Measurements from ENCODE around the gene HSPB6. TPM values are rescaled to one million over a fixed set of nuclear protein-coding genes. Genes with fewer than 3 reads are reported as not detected.

HSPB6 gene
- total RNA-seq, 1 donor from 2014 or later, result 0.37 TPM

DNA sequence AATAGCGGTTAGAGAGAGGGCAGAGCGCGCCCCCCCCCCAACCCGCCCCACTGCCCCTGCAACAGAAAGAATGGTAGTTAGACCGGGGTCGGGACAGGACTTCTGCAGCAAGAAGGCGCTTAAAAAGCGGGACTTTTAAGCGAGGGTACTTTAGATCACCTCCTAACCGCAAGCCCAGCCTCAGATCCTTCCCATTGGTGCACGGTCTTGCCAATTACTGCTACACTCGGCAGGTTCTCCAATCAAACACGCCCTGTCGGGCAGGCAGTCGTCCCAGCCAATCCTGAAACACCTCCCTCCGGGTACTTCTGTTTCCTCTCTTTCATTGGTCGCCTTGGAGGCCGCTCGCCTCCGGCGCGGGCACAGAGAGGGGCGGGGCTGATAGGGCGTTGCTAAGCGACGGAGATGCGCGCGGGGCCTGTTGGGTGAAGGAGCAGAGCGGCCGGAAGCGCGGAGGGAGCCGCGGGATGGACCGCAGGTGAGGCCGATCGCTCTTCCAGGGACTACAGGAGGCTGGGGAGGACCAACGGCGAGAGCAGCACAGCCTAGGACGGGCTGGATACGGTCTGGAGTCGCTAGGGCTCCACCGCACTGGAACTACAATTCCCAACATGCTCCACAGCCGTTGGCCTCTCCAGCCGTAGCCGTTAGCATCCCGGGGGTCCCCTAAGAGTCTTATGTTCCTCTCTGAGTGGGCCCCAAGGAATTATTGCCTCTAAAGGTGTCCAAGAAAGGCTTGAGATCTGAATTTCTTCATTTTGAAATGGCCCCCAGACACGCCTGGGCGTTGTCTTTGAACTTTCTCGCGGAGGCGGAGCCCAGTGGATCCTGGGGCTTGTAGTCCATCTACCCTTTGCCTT is 1.1 kb upstream of the HSPB6 start, which contains the start of gene PROSER3:
Gene PROSER3, plus strand, starts transcription at position 428 of the 860 bp plus-strand sequence. Its CDS starts 40 bp downstream, at position 468.
- Mint-ChIP-seq H3K27ac (ENCODE audit: unreplicated experiment) (peak within 1 kb of the TSS; percentile 90), H3K9me3 (no peaks in the 10 kb centered on the region), H3K4me1 (peaks cover 25% of the 10 kb centered on the region), H3K27me3 (ENCODE audit: low read depth) (peaks cover 2% of the 10 kb centered on the region), H3K36me3 (ENCODE audit: low read depth) (peaks cover 4% of the 10 kb centered on the region), H3K4me3 (peak within 1 kb of the TSS; percentile 97)
- TF ChIP-seq, protein P1, sequence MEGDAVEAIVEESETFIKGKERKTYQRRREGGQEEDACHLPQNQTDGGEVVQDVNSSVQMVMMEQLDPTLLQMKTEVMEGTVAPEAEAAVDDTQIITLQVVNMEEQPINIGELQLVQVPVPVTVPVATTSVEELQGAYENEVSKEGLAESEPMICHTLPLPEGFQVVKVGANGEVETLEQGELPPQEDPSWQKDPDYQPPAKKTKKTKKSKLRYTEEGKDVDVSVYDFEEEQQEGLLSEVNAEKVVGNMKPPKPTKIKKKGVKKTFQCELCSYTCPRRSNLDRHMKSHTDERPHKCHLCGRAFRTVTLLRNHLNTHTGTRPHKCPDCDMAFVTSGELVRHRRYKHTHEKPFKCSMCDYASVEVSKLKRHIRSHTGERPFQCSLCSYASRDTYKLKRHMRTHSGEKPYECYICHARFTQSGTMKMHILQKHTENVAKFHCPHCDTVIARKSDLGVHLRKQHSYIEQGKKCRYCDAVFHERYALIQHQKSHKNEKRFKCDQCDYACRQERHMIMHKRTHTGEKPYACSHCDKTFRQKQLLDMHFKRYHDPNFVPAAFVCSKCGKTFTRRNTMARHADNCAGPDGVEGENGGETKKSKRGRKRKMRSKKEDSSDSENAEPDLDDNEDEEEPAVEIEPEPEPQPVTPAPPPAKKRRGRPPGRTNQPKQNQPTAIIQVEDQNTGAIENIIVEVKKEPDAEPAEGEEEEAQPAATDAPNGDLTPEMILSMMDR (conservative IDR thresholded peaks at IDR 0.05), result no peak
- peak; percentile 91 for DNase-seq (ENCODE audit: low read depth, low spot score)

- peak overlapping the region; percentile 90 for H3K27ac Mint-ChIP-seq (ENCODE audit: unreplicated experiment)
- H3K27me3 Mint-ChIP-seq (ENCODE audit: low read depth), result peaks cover 2% of the 10 kb centered on the region
- no peaks in the 10 kb centered on the region for H3K9me3 Mint-ChIP-seq
- TF ChIP-seq, protein P1 (conservative IDR thresholded peaks at IDR 0.05), result no peak
- no peak for DNase-seq (ENCODE audit: low read depth, low spot score)
- H3K4me3 Mint-ChIP-seq, result peak overlapping the region; percentile 97
- H3K36me3 Mint-ChIP-seq (ENCODE audit: low read depth), result peaks cover 4% of the 10 kb centered on the region
- peaks cover 25% of the 10 kb centered on the region for H3K4me1 Mint-ChIP-seq
These were observed 461 bp upstream of the HSPB6 start for GRCh38 chr19:35757231-35757748.

GRCh38 chr19:35755550-35756376 is 1.1 kb downstream of the HSPB6 start:
- TF ChIP-seq, protein P1 (conservative IDR thresholded peaks at IDR 0.05), result no peak
- no peaks in the 10 kb centered on the region for H3K9me3 Mint-ChIP-seq
- DNase-seq (ENCODE audit: low read depth, low spot score), result no peak
- H3K27ac Mint-ChIP-seq (ENCODE audit: unreplicated experiment), result no peak overlapping the region
- no peaks in the 10 kb centered on the region for H3K36me3 Mint-ChIP-seq (ENCODE audit: low read depth)
- H3K4me1 Mint-ChIP-seq, result peaks cover 25% of the 10 kb centered on the region
- peaks cover 2% of the 10 kb centered on the region for H3K27me3 Mint-ChIP-seq (ENCODE audit: low read depth)
- H3K4me3 Mint-ChIP-seq, result peak overlapping the region; percentile 84

GRCh38 chr19:35755131-35755549 is 1.7 kb downstream of the HSPB6 start:
- Mint-ChIP-seq H3K4me3 (peak overlapping the region; percentile 72), H3K27me3 (ENCODE audit: low read depth) (peaks cover 2% of the 10 kb centered on the region), H3K27ac (ENCODE audit: unreplicated experiment) (no peak overlapping the region), H3K4me1 (peaks cover 25% of the 10 kb centered on the region), H3K9me3 (no peaks in the 10 kb centered on the region), H3K36me3 (ENCODE audit: low read depth) (no peaks in the 10 kb centered on the region)
- no peak for DNase-seq (ENCODE audit: low read depth, low spot score)
- TF ChIP-seq, protein P1 (conservative IDR thresholded peaks at IDR 0.05), result no peak

GRCh38 chr19:35754370-35755130 is 2.3 kb downstream of the HSPB6 start:
- Mint-ChIP-seq H3K36me3 (ENCODE audit: low read depth) (no peaks in the 10 kb centered on the region), H3K27ac (ENCODE audit: unreplicated experiment) (no peak overlapping the region), H3K4me1 (peaks cover 23% of the 10 kb centered on the region), H3K9me3 (no peaks in the 10 kb centered on the region), H3K4me3 (peak overlapping the region; percentile 72), H3K27me3 (ENCODE audit: low read depth) (peaks cover 2% of the 10 kb centered on the region)
- DNase-seq (ENCODE audit: low read depth, low spot score), result no peak
- TF ChIP-seq, protein P1 (conservative IDR thresholded peaks at IDR 0.05), result no peak
